Activated T-helper 1 cell treated with anti-CD3 and anti-CD28 coated beads, Interleukin-12 subunit alpha, Interleukin-12 subunit beta, Interleukin-2, Interleukin-4 antibody, amounts not matched to agents 30 ng/mL and 10 ng/mL and 1 ng/mL, durations not matched to agents 14 hours and 24 hours and 36 hours (primary cell): Measurements from ENCODE around the gene PPP1R12B. TPM values are rescaled to one million over a fixed set of nuclear protein-coding genes. Genes with fewer than 3 reads are reported as not detected.
"Not testable (repeated sequence)": the region's sequence is repeated elsewhere in the genome, so short reads cannot be mapped to it uniquely, and the experiment has no call there.

Experiments
- DNase-seq: peaks from one replicate; pipeline ENCODE4 v3.0.0; 2021; ENCODE audit warnings: low spot score
- H3K27ac Mint-ChIP-seq: one replicate; pipeline ENCODE4 v1.8.0; 2021; ENCODE audit warnings: mild to moderate bottlenecking, mixed read lengths
- H3K27me3 Mint-ChIP-seq: one replicate; pipeline ENCODE4 v1.8.0; 2022; ENCODE audit warnings: mild to moderate bottlenecking, moderate library complexity, mixed read lengths; ENCODE audit not compliant: insufficient read depth
- H3K36me3 Mint-ChIP-seq: one replicate; pipeline ENCODE4 v1.8.0; 2021; ENCODE audit warnings: low read depth, mixed read lengths
- H3K4me1 Mint-ChIP-seq: one replicate; pipeline ENCODE4 v1.8.0; 2021; ENCODE audit warnings: low read depth, mixed read lengths
- H3K4me3 Mint-ChIP-seq: one replicate; pipeline ENCODE4 v1.8.0; 2021; ENCODE audit warnings: mild to moderate bottlenecking, moderate library complexity, mixed read lengths
- H3K9me3 Mint-ChIP-seq: one replicate; pipeline ENCODE4 v1.8.0; 2021; ENCODE audit warnings: mixed read lengths
- intact Hi-C: fragments of 100-400 bp; cut with micrococcal nuclease; formaldehyde crosslinking; loops from one replicate; pipeline ENCODE4 v1.15.1; 2024
- total RNA-seq: library from RNA; stranded (reverse); gene quantifications from 2 replicates; pipeline ENCODE4 v1.2.3, GENCODE V29; 2022

The PPP1R12B gene
- total RNA-seq, 1 donor from 2014 or later: 11.1 TPM

DNA sequence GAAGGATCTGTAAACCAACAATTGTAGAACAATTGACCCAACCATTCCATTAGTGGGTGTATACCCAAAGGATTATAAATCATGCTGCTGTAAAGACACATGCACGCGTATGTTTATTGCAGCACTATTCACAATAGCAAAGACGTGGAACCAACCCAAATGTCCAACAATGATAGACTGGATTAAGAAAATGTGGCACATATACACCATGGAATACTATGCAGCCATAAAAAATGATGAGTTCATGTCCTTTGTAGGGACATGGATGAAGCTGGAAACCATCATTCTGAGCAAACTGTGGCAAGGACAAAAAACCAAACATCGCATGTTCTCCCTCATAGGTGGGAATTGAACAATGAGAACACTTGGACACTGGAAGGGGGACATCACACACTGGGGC is 33.4 kb downstream of the PPP1R12B start:
- H3K9me3 Mint-ChIP-seq, H3K27me3 Mint-ChIP-seq, H3K36me3 Mint-ChIP-seq, DNase-seq, H3K4me3 Mint-ChIP-seq, intact Hi-C loops, H3K27ac Mint-ChIP-seq: not testable (repeated sequence)
- H3K4me1 Mint-ChIP-seq: peaks cover 14% of the 10 kb centered on the region

DNA sequence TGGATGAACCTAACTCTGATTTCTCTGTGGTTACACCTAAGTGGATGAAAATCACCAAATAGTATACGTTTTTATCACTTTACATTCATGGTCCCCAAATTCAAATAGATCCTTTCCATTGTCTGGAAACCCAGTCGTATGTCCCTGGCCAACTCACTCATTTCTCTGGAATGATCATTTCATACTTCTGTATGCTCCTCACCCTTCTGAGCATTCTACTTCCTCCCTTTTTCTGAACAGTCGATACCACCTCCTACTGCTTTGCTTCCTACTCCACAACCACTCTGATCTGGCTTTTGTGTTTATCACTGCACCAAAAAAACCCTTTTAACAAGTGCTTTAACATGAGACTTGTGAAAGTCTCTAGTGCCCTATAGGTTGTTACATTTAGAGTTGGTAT is 47.3 kb downstream of the PPP1R12B start:
- DNase-seq, intact Hi-C loops, H3K9me3 Mint-ChIP-seq, H3K36me3 Mint-ChIP-seq, H3K4me3 Mint-ChIP-seq, H3K27me3 Mint-ChIP-seq, H3K27ac Mint-ChIP-seq, H3K4me1 Mint-ChIP-seq: not testable (repeated sequence)

- H3K27ac Mint-ChIP-seq: no peak overlapping the region
- peaks cover 7% of the 10 kb centered on the region for H3K27me3 Mint-ChIP-seq
- no peaks in the 10 kb centered on the region for H3K9me3 Mint-ChIP-seq
- H3K36me3 Mint-ChIP-seq: no peaks in the 10 kb centered on the region
- DNase-seq: no peak
- no peak overlapping the region for H3K4me3 Mint-ChIP-seq
- no peaks in the 10 kb centered on the region for H3K4me1 Mint-ChIP-seq
- intact Hi-C loops: no loop called here
These were observed 48.8 kb downstream of the PPP1R12B start for GRCh38 chr1:202397256-202397655.

- H3K4me1 Mint-ChIP-seq, H3K4me3 Mint-ChIP-seq, H3K9me3 Mint-ChIP-seq, DNase-seq, intact Hi-C loops, H3K36me3 Mint-ChIP-seq, H3K27me3 Mint-ChIP-seq, H3K27ac Mint-ChIP-seq: not testable (repeated sequence)
These were observed 49.9 kb downstream of the PPP1R12B start for GRCh38 chr1:202398439-202398838.

DNA sequence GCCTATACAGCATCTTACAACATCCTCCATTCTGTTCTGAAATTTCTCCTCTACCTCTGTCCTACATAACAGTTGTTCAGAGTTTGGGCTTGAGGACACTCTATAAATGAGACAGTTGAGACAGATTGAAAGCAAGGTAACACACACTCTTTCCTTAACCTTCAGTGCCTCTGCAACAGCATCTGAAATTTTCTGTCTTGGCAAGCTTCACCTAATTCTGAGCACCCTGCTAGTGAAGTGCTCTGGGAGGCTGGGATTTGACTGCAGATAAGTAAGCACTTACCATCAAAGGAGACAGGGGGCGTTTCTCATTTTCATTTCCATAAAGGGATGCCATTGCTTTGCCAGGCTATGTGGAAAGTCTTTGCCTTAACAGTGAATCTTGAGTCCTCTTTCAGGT is 53.3 kb downstream of the PPP1R12B start:
- H3K4me3 Mint-ChIP-seq, intact Hi-C loops, H3K27ac Mint-ChIP-seq: not testable (repeated sequence)

GRCh38 chr1:202403381-202403780 is 54.9 kb downstream of the PPP1R12B start:
- intact Hi-C loops, H3K4me1 Mint-ChIP-seq, H3K9me3 Mint-ChIP-seq, H3K27me3 Mint-ChIP-seq, DNase-seq, H3K36me3 Mint-ChIP-seq, H3K27ac Mint-ChIP-seq, H3K4me3 Mint-ChIP-seq: not testable (repeated sequence)

More for the DNA sequence above, 53.3 kb downstream of the PPP1R12B start:
- not testable (repeated sequence) for DNase-seq, H3K4me1 Mint-ChIP-seq, H3K9me3 Mint-ChIP-seq, H3K27me3 Mint-ChIP-seq, H3K36me3 Mint-ChIP-seq

- H3K4me1 Mint-ChIP-seq: no peaks in the 10 kb centered on the region
- no peak overlapping the region for H3K27ac Mint-ChIP-seq
- intact Hi-C loops: no loop called here
- DNase-seq: no peak
- no peaks in the 10 kb centered on the region for H3K9me3 Mint-ChIP-seq
- no peaks in the 10 kb centered on the region for H3K36me3 Mint-ChIP-seq
- no peak overlapping the region for H3K4me3 Mint-ChIP-seq
- no peaks in the 10 kb centered on the region for H3K27me3 Mint-ChIP-seq
These were observed 57.4 kb downstream of the PPP1R12B start for GRCh38 chr1:202405928-202406327.

DNA sequence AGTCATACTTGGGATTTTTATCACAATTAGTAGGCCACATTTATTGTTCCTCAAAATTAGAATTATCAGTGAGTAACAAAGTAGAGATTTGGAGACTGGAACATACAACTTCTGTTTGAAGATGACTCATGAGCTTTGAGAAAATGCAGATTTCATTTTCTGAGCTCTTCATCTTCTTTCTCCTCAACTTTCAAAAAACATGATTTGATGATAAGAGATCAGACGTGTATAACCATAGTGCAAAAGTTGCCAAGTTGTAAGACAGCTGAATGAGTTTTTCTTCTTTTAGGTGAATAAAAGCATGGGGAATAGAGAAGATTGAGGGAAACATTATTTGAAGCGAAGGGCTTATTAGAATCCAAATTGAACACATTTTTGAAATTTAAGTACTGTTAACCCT is 58.4 kb downstream of the PPP1R12B start:
- H3K4me1 Mint-ChIP-seq, DNase-seq, H3K9me3 Mint-ChIP-seq, H3K4me3 Mint-ChIP-seq, H3K27ac Mint-ChIP-seq, H3K27me3 Mint-ChIP-seq, intact Hi-C loops, H3K36me3 Mint-ChIP-seq: not testable (repeated sequence)

GRCh38 chr1:202407378-202407777 is 58.9 kb downstream of the PPP1R12B start:
- H3K4me1 Mint-ChIP-seq, H3K27ac Mint-ChIP-seq, H3K4me3 Mint-ChIP-seq, intact Hi-C loops, H3K27me3 Mint-ChIP-seq, H3K9me3 Mint-ChIP-seq, H3K36me3 Mint-ChIP-seq, DNase-seq: not testable (repeated sequence)

GRCh38 chr1:202410251-202410650 is 61.8 kb downstream of the PPP1R12B start:
- H3K36me3 Mint-ChIP-seq, H3K4me3 Mint-ChIP-seq, H3K27me3 Mint-ChIP-seq, H3K27ac Mint-ChIP-seq, intact Hi-C loops, H3K4me1 Mint-ChIP-seq, H3K9me3 Mint-ChIP-seq, DNase-seq: not testable (repeated sequence)

- DNase-seq, H3K27ac Mint-ChIP-seq, H3K36me3 Mint-ChIP-seq, H3K27me3 Mint-ChIP-seq, intact Hi-C loops, H3K4me3 Mint-ChIP-seq, H3K9me3 Mint-ChIP-seq, H3K4me1 Mint-ChIP-seq: not testable (repeated sequence)
These were observed 62.4 kb downstream of the PPP1R12B start for GRCh38 chr1:202410854-202411357.

DNA sequence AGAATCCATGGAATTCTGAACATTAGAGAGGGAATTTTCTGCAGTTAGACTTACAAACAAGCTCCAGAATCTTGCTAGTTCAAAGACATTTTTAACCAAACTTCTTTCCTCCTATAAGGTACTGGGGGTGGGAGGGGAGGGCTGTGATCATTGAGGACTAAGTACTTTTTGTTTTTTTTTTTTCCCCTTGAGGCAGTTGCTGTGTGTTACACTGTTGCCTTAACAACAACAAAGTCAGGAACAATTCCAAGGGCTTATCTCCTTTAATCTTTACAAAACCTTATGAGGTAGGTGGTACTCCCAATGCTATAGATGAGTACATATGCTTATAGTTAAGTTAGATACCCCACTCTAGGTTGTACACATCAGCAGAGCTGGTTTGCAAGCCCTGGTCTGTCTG is 62.9 kb downstream of the PPP1R12B start:
- Mint-ChIP-seq H3K9me3 (no peaks in the 10 kb centered on the region), H3K4me3 (no peak overlapping the region), H3K4me1 (no peaks in the 10 kb centered on the region), H3K27me3 (no peaks in the 10 kb centered on the region), H3K27ac (no peak overlapping the region), H3K36me3 (no peaks in the 10 kb centered on the region)
- intact Hi-C loops: no loop called here
- no peak for DNase-seq

DNA sequence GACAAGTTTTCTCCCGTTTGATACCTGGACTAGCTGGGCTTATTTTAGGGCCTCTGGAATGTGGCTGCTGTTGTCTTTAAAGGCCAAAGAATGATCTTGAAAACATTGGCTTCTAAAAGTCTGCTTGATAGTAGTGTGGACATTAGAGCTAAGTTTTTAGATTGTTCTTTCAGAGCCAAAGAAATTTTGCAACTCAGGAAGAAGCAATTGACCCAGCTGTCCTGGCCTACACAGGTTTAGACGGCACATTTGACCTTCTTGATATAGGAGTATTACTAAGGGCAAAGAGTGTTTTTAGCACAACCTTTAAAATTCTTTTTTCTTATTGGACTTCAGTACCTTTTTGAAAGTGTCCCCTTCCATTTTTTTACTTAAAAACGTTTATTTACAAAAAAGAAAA is 63.9 kb downstream of the PPP1R12B start:
- H3K4me3 Mint-ChIP-seq, H3K27me3 Mint-ChIP-seq, H3K36me3 Mint-ChIP-seq, intact Hi-C loops, H3K4me1 Mint-ChIP-seq, DNase-seq, H3K9me3 Mint-ChIP-seq, H3K27ac Mint-ChIP-seq: not testable (repeated sequence)

- H3K27ac Mint-ChIP-seq: no peak overlapping the region
- intact Hi-C loops: no loop called here
- no peaks in the 10 kb centered on the region for H3K4me1 Mint-ChIP-seq
- H3K27me3 Mint-ChIP-seq: no peaks in the 10 kb centered on the region
- no peaks in the 10 kb centered on the region for H3K36me3 Mint-ChIP-seq
- H3K4me3 Mint-ChIP-seq: no peak overlapping the region
- H3K9me3 Mint-ChIP-seq: no peaks in the 10 kb centered on the region
- no peak for DNase-seq
These were observed 68.1 kb downstream of the PPP1R12B start for GRCh38 chr1:202416641-202417040.
